ENCODE results near the gene PARP12.

GRCh38 chr7:140062528-140063299 is at the start of gene PARP12:
- TF ChIP-seq CTCF (IDR thresholded peaks at IDR 0.05), result no peak
- no peak for TF ChIP-seq POLR2A (IDR thresholded peaks at IDR 0.05)

Measured in testis (tissue), 2 donors.